Midbrain (tissue), 1 donor: ENCODE data around the gene ADAMTS16.

Source experiments
- DNase-seq: peaks from one replicate; lab custom pipeline; 2025; lab: John Stamatoyannopoulos, UW

ADAMTS16 gene

DNA sequence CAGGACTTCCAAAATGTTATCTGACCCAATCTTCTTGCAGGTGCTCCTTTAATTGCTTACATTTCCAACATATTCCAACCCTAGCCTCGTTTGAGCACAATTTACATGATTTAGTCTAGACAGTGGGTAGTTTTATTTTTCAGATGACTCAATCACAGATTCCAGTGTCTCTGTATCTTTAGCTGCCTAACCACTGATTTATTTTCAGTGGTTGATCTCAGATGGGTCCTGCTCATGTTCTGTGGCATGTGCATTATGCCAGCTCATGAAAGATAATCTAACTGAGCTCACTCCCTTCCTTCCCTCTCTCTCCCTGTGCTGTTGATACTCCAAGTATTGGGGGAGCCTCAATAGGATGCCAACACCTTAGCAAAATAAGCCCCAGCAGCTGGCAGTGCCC lies 176.2 kb downstream of the ADAMTS16 start:
- DNase-seq, result no peak

DNA sequence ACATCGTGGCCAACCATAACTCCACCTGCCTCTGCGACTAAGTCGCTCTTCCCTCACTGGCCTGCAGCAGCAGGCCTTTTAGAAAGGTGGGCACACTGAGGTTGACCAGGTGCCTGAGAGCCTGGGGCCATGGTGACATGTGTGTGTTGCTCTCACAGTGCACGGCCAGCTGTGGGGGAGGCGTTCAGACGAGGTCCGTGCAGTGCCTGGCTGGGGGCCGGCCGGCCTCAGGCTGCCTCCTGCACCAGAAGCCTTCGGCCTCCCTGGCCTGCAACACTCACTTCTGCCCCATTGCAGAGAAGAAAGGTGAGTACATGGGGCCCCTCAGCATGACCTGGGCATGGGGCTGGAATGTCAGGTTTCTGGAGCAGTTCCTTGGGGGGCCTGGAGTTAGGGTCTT lies 177.8 kb downstream of the ADAMTS16 start:
- DNase-seq, result no peak

DNA sequence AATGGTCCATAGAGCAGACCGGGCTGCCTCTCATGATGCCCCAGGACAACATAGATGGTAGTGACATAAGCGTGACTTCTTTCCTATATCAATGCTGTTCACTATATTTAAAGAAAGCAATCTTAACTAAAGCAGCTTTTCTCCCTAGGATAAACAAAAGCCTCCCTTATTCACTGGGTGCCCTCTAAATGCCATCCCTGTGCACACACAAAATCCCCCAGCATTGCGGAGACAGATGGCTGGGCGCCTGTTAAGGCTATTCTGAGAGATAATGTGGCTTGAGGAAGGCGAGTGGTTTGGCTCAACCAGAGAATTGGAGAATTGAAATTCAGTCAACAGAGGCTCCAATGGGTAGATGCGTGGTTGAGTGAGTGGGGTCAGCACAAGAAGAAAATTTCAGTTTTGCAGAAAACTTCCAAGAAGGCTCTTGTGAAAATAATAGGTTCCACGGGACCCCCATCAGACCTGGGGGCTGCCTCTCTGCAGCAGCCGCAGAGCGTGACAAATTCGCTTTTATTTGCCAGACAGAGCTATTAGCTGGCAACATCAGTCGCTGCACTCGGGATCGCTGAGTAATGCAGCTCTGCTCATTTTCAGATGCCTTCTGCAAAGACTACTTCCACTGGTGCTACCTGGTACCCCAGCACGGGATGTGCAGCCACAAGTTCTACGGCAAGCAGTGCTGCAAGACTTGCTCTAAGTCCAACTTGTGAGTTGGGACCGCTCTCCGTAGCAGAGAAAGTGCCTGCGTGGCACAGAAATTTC lies 178.5 kb downstream of the ADAMTS16 start:
- DNase-seq, result no peak

DNA sequence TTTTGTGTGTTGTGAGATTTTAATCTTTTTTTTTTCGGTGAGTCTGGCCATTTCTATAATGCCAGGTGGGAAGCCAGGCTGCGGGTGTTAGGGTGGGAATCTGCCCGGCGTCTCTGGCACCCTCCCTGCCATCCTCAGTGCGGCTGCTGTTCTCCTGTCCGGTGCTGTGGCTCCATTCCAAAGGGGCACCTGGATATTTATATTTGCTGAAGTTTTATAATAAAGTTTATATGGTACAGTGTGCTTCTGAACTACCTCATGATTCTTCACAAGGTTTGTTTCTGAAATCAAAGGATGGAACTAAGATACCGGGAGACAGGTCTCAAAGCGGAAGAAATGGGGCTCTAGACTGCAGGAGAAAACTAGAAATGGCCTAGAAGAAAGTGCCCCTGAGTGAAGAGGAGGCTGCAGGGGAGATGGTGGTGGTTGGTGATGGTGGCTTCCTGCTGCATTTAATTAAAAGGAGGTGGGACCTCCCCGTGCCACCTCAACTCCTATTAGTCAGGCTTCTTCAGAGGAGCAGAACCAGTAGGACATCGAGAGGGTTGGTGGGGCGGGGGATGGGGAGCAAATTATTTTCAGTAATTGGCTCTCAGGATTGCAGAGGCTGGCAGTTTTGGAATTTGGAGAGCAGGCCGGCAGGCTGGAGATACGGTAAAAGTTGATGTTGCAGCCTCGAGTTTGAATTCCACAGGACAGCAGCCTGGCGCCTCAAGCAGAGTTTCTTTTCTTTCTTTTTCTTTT lies 180.1 kb downstream of the ADAMTS16 start:
- DNase-seq, result no peak

DNA sequence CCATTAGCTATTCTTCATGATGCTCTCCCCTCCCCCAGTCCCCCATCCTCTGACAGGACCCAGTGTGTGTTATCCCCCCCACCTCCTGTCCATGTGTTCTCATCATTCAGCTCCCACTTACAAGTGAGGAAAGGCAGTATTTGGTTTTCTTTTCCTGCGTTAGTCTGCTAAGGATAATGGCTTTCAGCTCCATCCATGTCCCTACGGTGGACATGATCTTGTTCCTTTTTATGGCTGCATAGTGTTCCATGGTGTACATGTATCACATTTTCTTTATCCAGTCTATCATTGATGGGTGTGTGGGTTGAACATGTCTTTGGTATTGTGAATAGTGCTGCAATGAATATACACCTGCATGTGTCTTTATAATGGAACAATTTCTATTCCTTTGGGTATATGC lies 181.0 kb downstream of the ADAMTS16 start:
- no peak for DNase-seq

DNA sequence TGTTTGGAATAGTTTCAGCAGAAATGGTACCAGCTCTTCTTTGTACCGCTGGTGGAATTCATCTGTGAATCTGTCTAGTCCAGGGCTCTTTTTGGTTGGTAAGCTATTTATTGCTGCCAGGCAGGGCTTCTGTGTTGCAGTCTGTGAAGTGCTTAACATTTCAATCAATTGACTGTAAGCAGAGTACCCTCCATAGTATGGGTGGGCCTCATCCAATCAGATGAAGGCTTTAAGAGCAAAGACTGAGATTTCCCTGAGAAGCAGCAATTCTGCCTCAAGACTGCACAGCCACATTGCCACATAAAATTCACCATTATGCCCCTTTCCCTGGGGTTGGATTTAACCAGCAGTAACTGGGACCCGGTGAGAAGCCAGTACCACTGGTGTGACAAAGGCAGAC lies 183.4 kb downstream of the ADAMTS16 start:
- DNase-seq, result no peak

DNA sequence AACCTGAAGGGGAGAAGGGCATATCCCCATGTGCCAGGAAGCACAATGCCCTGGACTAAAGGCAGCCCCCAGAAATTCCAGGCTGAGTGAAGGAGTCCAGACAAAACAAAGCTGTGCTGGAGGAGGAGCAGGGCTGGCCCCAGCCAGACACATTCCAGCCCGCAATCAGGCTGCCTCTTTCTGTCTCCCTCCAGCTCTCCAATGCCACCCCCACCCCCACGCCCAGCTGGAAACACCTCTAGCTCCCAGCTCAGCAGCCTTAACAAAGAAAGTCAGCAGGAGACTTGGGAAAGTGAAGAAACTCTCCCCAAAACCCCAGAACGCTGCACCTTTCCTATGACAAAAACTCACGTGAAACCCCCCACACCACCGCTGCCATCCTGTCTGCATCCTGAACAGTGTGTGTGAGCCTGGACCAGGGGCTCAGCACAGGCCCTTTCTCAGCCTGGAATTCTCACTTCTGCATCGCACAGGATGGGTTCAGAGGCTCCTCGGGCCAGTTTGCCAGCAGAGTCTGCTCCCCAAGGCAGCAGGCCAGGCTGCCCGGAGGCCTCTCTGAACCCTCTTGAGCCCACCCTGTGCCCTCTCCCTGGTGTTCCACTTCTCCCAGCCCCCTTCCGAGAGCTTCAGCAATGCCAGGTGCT lies 186.1 kb downstream of the ADAMTS16 start:
- no peak for DNase-seq

DNA sequence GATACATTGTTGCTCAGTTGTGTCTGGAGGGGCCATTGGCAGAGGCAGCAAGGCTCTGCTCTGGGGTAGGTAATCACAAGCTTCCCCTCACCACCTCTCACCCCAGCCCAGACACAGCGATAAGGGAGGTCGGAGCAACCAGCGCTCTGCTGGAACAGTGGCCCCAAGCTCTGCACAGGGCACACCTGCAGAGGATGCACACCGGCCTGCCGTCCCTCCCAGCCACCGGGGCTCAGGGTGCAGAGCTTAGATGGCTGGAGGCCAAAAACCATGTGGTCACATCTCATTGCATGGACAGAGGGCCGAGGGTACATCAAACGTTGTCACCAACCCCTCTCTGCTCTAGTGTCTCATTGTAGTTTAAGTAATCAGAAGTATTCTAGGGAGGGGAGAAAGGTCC lies 187.0 kb downstream of the ADAMTS16 start:
- DNase-seq, result no peak

DNA sequence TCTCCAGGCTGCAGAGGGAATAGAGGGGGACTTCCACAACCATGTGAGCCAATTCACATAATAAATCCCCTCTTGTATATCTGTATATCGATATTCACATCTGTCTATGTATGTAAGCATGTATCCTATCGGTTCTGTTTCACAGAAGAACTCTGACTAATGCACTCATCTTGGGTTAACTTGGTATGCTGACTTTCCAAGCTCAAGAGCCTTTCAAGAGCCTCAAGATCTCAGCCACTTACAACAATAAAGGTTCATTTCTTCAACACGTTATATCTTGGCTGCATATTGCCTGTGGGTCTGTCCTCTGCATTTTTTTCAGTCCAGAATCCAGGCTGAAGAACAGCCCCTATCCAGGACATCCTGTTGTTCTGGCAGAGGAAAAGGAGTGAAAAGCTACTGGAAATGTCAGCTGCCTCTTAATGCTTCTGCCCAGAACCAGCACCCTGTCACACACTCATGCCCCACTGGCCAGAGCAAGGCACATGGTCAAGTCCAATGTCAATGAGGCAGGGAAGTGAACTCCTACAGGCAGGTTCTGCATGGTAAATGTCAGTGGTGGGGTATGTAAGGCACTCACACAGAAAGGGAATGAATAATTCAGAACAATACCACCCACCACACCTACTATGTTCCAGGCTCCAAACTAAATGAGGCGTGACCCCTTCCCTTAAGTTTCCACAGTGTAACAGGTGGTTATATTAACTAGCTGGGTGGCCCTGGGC lies 190.8 kb downstream of the ADAMTS16 start:
- DNase-seq, result no peak

DNA sequence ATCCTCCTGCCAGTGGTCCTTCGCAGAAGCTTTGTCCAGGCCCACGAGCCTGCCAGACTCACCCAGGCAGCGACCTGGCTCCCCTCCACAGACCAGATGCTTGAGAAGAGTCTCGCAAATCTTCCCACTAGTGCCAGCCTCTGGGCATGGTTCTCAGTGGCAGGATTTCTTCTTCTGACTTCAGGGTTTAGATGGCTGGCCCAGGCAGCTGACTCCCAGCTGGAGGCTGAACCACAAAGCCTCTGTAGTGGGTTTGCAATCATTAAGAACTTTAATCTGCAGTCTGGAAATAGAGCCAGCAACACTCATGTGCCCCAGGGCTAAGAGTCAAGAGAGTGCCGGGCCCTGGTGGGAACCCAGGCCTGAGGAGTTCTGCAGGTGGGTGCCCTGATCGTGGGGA lies 191.7 kb downstream of the ADAMTS16 start:
- no peak for DNase-seq

DNA sequence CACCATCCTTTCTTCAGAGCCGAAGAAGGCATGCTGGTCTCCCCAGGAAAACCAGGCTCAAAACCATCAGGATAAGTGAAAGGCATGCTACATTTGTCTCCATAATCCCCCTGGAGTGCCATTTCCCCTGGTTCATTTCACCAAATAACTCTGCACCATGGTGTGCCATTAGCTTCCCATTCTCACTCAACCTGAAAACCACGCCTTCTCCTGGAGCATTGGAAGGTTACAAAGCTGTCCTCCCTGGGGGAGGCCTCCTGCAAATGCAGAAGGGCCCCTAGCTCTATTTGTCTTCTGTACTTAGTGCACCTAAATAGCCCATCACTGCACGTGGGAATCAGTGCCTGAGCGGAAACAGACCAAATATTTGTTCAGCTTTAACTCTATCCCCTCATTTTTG lies 192.2 kb downstream of the ADAMTS16 start:
- DNase-seq, result no peak

DNA sequence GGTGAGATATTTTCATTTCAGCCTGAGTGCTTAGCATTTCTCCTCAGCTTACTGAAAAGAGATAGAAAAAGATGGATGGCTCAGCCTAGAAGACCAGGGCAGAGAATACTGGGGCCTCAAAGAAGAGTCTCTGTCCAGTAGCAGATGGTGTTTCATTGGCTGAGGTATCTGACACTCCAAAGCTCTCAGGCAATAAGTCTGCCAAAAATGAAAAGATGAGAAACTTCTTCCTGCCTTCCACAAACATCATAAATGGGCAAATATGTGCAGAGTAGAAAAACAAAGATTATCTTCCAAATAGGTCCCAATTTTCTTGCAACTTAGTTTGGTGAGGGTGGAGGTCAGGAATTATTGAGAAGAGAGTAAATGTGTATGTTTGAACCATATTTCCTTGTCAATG lies 195.0 kb downstream of the ADAMTS16 start:
- no peak for DNase-seq

DNA sequence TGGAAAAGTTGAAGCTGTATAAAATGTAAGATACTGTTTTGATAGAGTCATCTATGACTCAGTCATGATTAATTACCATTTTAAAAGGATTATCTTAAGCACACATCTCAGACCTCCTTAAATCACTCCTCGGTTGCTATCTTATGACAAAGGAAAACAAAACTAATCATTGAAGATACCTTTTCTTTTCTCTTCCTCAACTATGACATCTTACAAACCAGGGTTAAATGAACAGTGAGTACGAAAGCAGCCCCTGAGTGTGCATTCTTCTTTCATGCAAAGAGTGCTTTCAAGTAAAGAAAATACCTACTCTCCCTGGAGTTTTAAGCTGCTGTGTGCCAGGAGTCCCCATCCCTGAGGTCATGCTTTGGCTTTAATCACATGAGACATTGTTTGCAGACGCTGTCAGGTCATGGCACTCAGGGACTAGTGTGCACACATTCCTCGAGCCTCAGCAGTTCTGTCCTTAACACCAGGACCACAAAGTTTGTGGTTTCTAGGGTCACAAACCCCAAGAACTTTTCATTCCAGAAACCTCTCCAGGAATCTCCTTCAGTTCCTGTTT lies 195.7 kb downstream of the ADAMTS16 start:
- DNase-seq, result no peak

DNA sequence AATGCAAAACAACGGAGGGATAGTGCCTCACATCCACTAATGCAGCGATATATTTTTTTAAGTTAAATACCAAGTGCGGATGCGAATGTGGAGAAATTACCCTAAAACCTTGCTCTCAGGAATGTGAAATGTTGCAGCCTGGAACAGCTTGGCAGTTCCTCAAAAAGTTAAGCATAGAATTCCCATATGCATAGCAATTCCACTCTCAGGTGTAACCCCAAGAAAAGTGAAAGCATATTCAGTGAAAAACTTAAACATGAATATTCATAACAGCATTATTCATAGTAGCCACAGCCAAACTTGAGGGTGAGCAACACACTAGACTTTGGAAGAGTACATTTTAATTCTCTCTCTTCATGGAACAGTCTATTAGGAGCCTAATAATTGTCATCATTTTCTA lies 199.1 kb downstream of the ADAMTS16 start:
- no peak for DNase-seq

DNA sequence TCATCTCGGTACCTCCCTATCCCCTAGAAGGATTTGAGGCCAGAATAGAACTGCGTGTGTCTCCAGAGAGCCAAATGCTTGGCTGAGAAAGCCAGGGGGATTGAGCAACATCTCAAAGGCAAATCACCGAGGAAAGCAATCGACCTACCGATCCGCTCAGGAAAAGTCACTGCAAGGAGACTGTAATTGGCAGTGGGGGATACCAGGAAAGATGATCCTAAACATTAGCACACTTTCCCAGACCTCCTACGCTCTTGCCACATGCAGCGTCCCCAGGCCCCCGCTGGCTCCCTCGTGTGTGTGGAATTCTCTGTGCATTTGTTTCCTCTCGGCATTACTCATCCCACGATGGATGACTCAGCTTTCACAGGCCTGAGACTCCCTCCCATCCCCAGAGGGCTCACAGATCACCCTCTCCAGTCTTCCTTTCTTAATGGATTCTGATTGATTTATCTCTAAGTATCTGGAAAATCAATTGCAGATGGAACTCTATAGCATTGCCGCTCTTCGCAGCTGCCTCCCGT lies 200.1 kb downstream of the ADAMTS16 start:
- DNase-seq, result no peak

DNA sequence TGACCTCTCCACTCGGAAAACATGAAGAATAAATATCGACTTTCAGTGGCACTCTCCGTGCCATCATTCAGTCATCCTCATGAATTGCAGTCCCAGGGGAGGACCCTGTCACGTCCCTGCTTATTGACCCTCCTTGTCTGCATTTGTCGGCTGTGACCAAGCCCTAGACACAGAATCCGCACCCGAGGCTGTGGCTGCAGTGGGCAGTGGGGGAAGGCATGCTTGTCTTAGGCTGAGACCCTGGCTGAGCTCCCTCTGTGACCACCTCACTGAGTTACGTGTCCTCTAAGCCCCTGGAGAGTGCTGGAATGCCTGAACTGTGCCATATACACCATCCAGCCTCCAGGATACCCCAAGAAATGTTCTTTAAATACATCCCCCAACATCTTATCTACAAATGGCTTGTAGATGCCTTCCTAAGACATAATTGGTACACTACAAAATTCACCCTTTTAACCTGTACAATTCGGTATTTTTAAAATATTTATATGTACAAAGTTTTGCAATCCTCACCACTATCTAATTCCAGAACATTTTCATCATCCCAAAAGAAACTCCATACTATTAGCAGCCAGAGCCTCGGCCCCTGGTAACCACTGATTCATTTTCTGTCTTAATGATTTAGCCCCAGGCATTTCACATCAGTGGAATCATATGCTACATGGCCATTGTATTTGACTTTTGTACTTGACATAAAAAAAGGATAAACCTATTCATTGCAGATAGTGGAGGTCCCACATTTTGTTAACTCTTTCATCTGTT lies 201.6 kb downstream of the ADAMTS16 start:
- no peak for DNase-seq

DNA sequence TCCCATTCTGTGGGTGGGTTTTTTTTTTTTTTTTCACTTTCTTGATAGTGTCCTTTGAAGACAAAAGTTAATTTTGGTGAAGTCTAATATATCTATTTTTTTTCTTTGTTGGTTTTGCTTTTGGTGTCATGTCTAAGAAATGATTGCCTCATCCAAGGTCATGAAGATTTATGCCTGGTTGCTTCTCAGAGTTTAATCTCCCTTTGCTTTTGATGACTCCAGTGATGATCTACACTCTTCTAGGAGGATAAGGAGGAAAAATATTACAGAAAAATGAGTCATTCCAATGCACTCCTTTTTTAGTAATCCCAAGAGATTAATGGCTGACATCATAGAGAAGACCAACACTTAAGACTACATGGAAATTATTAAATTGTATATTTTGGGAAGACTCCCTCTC lies 202.7 kb downstream of the ADAMTS16 start:
- no peak for DNase-seq

DNA sequence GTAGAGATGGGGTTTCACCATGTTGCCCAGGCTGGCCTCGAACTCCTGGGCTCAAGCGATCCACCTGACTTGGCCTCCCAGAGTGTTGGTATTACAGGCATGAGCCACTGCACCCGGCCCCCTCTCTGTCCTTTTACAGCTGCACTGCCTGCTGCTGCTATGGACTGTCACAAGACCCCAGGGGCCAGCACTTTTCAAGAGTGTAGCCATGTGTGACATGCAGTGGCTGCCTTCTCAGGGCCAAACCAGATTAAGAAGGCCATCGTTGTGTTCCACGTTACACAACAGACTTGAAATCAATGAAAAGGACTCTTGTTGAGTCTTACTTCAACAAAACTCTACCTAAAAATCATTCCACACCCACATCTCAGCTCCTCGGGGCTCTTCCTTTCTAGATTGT lies 203.4 kb downstream of the ADAMTS16 start:
- DNase-seq, result no peak

DNA sequence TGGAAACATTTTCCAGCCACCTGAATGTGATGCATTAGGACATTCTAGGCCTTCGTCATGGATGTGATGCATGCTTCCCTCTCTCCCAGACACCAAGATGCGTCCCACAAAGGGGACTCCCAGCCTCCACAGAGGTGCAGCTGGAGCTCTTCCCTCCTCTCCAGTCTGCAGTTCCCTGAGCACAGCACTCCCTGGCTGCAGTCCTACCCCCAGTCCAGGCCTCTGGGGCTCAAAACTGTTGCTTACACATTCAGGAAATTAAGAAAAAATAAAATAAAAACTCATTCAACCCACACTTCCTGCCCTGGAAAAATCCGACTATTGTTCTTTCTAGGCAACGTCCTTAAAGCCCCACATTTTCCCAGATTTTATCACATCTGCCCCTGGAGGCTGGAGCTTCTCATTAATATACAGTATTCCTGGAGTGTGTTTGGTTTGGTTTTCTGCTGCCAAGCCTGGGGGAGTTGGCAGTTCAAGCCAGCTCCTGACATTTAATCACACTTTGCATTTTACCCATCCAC lies 204.0 kb downstream of the ADAMTS16 start:
- no peak for DNase-seq

DNA sequence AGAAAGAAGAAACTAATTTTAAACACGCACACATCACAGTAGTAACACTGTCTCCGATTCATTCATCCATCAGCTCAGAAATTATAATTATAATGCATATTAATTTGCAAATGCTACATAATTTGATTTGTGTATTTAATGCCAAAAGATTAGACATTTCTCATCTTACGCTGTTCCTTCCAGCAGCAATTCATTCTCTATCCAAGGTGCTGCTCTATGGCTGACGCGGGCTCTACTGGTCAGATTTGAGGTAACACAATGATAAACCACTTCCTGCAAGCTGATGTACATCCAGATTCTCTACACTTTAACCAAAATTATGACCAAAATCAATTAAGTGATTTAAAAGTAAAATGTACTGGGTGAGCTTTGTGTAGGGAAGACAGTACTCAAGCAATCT lies 204.5 kb downstream of the ADAMTS16 start:
- no peak for DNase-seq

DNA sequence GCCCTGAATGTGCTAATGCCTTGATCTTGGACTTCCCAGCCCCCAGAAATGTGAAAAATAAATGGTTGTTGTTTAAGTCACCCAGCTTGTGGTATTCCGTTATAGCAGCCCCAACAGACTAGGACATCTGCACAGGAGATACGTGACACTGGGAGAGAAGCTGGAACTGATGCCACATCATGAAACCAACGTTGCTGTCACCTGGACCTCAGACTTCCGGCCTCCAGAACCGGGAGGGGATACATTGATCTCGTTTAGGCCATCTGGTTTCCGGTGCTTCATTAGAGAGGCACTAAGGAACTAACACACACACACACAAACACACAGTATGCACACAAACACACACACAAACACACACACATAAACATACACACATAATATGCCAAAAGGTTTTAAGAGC lies 207.3 kb downstream of the ADAMTS16 start:
- DNase-seq, result no peak
